CD1c-positive myeloid dendritic cell (primary cell): ENCODE results near the gene EMID1.

Source experiments
- DNase-seq: peaks from one replicate; pipeline ENCODE4 v3.0.0-alpha.2; 2016; ENCODE audit errors: extremely low spot score

The EMID1 gene

GRCh38 chr22:29288837-29289236 is 83.1 kb downstream of the EMID1 start:
- DNase-seq, result no peak

- no peak for DNase-seq
Observed at GRCh38 chr22:29290061-29290460, 84.4 kb downstream of the EMID1 start.

GRCh38 chr22:29291215-29291614 is 85.5 kb downstream of the EMID1 start:
- no peak for DNase-seq

GRCh38 chr22:29292379-29292778 is 86.7 kb downstream of the EMID1 start:
- DNase-seq, result no peak

- no peak for DNase-seq
Observed at GRCh38 chr22:29298641-29299040, 92.9 kb downstream of the EMID1 start.

- no peak for DNase-seq
Observed at GRCh38 chr22:29299136-29299900, 93.6 kb downstream of the EMID1 start.

GRCh38 chr22:29300467-29300806 is 94.7 kb downstream of the EMID1 start:
- no peak for DNase-seq

GRCh38 chr22:29300807-29301601 is 95.3 kb downstream of the EMID1 start:
- DNase-seq, result no peak

- DNase-seq, result no peak
Observed at GRCh38 chr22:29301716-29302401, 96.2 kb downstream of the EMID1 start.

- DNase-seq, result no peak
Observed at GRCh38 chr22:29302402-29302680, 96.6 kb downstream of the EMID1 start.

GRCh38 chr22:29302681-29303465 is 97.2 kb downstream of the EMID1 start:
- DNase-seq, result no peak

GRCh38 chr22:29305836-29306174 is 100.1 kb downstream of the EMID1 start:
- no peak for DNase-seq

GRCh38 chr22:29306175-29306834 is 100.6 kb downstream of the EMID1 start, which contains the start of gene GAS2L1:
Gene GAS2L1, plus strand, starts transcription at chr22:29306650. Its CDS starts 1,456 bp downstream, at chr22:29308106.
- peak; percentile 72 for DNase-seq

GRCh38 chr22:29306835-29307595 is 101.3 kb downstream of the EMID1 start:
- DNase-seq, result peak; percentile 83

- DNase-seq, result no peak
Observed at GRCh38 chr22:29307596-29308147, 102.0 kb downstream of the EMID1 start.

GRCh38 chr22:29308148-29308790 is 102.6 kb downstream of the EMID1 start:
- no peak for DNase-seq

GRCh38 chr22:29308791-29309262 is 103.1 kb downstream of the EMID1 start:
- no peak for DNase-seq
